NCI-H774 (cell line): Measurements from ENCODE around the gene DDX1.

Experiments used
- DNase-seq: peaks from one replicate; lab custom pipeline; 2025; lab: John Stamatoyannopoulos, UW

Gene DDX1

GRCh38 chr2:15646661-15647060 is 55.0 kb downstream of the DDX1 start:
- DNase-seq = no peak

GRCh38 chr2:15647622-15648590 is 56.2 kb downstream of the DDX1 start:
- DNase-seq = no peak

- no peak for DNase-seq
Observed at GRCh38 chr2:15648593-15649525, 57.2 kb downstream of the DDX1 start.

GRCh38 chr2:15649561-15650255 is 58.0 kb downstream of the DDX1 start:
- DNase-seq = no peak

- DNase-seq = no peak
Observed at GRCh38 chr2:15650616-15651366, 59.1 kb downstream of the DDX1 start.

GRCh38 chr2:15651367-15651727 is 59.7 kb downstream of the DDX1 start:
- no peak for DNase-seq

GRCh38 chr2:15652252-15652651 is 60.6 kb downstream of the DDX1 start:
- DNase-seq = no peak

GRCh38 chr2:15652801-15653200 is 61.1 kb downstream of the DDX1 start:
- DNase-seq = no peak

GRCh38 chr2:15653806-15654726 is 62.4 kb downstream of the DDX1 start:
- no peak for DNase-seq

GRCh38 chr2:15654727-15655073 is 63.0 kb downstream of the DDX1 start:
- no peak for DNase-seq

GRCh38 chr2:15655123-15655887 is 63.6 kb downstream of the DDX1 start:
- DNase-seq = no peak

- DNase-seq = no peak
Observed at GRCh38 chr2:15656090-15656489, 64.4 kb downstream of the DDX1 start.

- DNase-seq = no peak
Observed at GRCh38 chr2:15657759-15658158, 66.1 kb downstream of the DDX1 start.

GRCh38 chr2:15658911-15659310 is 67.2 kb downstream of the DDX1 start:
- no peak for DNase-seq

GRCh38 chr2:15660491-15661294 is 69.0 kb downstream of the DDX1 start:
- DNase-seq = no peak

- DNase-seq = no peak
Observed at GRCh38 chr2:15661295-15661569, 69.6 kb downstream of the DDX1 start.

- DNase-seq = no peak
Observed at GRCh38 chr2:15662026-15662425, 70.4 kb downstream of the DDX1 start.

- no peak for DNase-seq
Observed at GRCh38 chr2:15662579-15662978, 70.9 kb downstream of the DDX1 start.

GRCh38 chr2:15663802-15664201 is 72.1 kb downstream of the DDX1 start:
- no peak for DNase-seq
